Measurements from ENCODE around the gene MYH15.

- no peak for TF ChIP-seq CTCF (IDR thresholded peaks at IDR 0.05)
- no peak for TF ChIP-seq POLR2AphosphoS5 (IDR thresholded peaks at IDR 0.05)
- no peak for TF ChIP-seq POLR2A (IDR thresholded peaks at IDR 0.05)
Observed at GRCh38 chr3:108333961-108334360, 176.4 kb downstream of the MYH15 start.

Data from upper lobe of left lung (tissue), 4 donors.